SJCRH30 (cell line): ENCODE data around the gene SCAPER. TPM values are rescaled to one million over a fixed set of nuclear protein-coding genes. Genes with fewer than 3 reads are reported as not detected.
"Not testable (repeated sequence)": the region's sequence is repeated elsewhere in the genome, so short reads cannot be mapped to it uniquely, and the experiment has no call there.

ENCODE experiments used
- DNase-seq, 2 experiments: peaks; one replicate each; pipeline ENCODE4 v3.0.0-alpha.2; 2015 to 2020
- H3K27ac ChIP-seq: fragments of 250-450 bp; sonication (Bioruptor Pico); 2 replicates; pipeline ENCODE4 v1.5.1; 2020; ENCODE audit warnings: mild to moderate bottlenecking, moderate library complexity
- H3K27me3 ChIP-seq: fragments of 250-450 bp; sonication (Bioruptor Pico); 2 replicates; pipeline ENCODE4 v1.5.1; 2020; ENCODE audit warnings: mild to moderate bottlenecking, moderate library complexity
- H3K36me3 ChIP-seq: fragments of 250-450 bp; sonication (Bioruptor Pico); 2 replicates; pipeline ENCODE4 v1.5.1; 2020; ENCODE audit warnings: mild to moderate bottlenecking, moderate library complexity
- H3K4me1 ChIP-seq: fragments of 250-450 bp; sonication (Bioruptor Pico); 2 replicates; pipeline ENCODE4 v1.5.1; 2020; ENCODE audit warnings: mild to moderate bottlenecking, moderate library complexity
- H3K4me3 ChIP-seq: fragments of 250-450 bp; sonication (Bioruptor Pico); 2 replicates; pipeline ENCODE4 v1.5.1; 2020; ENCODE audit warnings: mild to moderate bottlenecking, moderate library complexity
- H3K9me3 ChIP-seq: fragments of 250-450 bp; sonication (Bioruptor Pico); replicated peaks from 2 replicates; pipeline ENCODE4 v1.5.1; 2020; ENCODE audit warnings: mild to moderate bottlenecking, moderate library complexity
- total RNA-seq: library from RNA; depleted of rRNA; stranded (reverse); fragments of >200 nt; shearing (Covaris generic); gene quantifications from 2 replicates; pipeline ENCODE4 v1.2.3, GENCODE V29; 2014

SCAPER gene
- total RNA-seq, 1 experiment from 2014 or later = 15.1 TPM

DNA sequence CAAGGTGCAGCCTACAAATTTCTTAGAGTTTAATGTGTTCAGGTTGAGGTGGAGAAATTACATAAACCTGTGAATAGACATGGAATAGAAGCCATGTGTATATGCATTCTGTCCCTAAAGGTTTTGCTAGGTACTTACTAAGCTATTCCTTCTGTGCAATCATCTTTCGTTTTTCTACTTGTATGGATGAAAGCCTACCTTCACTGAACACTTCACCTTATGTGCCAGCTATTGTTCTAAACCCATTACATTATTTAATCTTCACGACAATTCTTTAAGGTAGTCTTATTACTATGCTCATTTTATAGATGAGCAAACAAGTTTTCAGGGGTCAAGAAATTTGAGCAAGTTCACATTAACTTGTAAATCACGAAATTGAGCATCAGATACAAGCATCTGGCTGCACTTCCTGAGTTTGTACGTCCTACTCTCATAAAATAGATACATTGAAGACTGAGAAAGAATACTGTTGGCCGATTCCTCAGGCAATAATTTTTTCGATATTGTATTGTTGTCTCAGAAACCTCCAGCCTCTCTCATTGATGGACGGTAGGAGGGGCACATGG lies 25.8 kb upstream of the SCAPER start:
- Histone ChIP-seq H3K27ac (peak overlapping the region; percentile 39; the same call in 1 of the 2 replicates), H3K4me3 (peak overlapping the region; percentile 65)

GRCh38 chr15:76929011-76929760 lies 24.0 kb upstream of the SCAPER start:
- Histone ChIP-seq H3K27me3 (no peaks in the 10 kb centered on the region), H3K27ac (no peak overlapping the region), H3K9me3 (no peaks in the 10 kb centered on the region), H3K36me3 (peaks cover 6% of the 10 kb centered on the region; the same call in 1 of the 2 replicates), H3K4me1 (no peaks in the 10 kb centered on the region; the same call in 1 of the 2 replicates), H3K4me3 (no peak overlapping the region)
- no peak for DNase-seq

More for the DNA sequence above, 25.8 kb upstream of the SCAPER start:
- Histone ChIP-seq H3K27me3 (no peaks in the 10 kb centered on the region), H3K36me3 (peaks cover 18% of the 10 kb centered on the region), H3K4me1 (no peaks in the 10 kb centered on the region; the same call in 1 of the 2 replicates), H3K9me3 (no peaks in the 10 kb centered on the region)
- no peak for DNase-seq

DNA sequence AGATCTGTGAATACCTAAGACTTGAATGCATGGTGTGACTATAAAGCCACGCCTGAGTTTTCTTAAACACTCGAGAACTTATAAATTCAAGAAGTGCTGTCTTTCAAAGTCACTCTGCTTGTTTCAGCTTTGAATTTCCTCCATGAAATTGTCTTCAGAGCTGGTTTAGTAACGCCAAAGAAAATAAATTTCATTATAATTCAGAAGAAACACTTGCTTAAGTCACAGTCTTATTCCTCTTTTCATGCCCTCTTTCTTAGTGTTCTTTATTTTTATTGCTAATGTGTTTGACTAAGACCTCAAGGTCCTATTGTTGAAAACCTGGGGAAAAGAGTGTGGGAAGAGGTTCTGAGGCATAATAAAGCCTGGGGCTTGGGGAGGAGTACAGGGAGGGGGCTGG lies 23.1 kb upstream of the SCAPER start:
- H3K36me3 ChIP-seq = peaks cover under 1% of the 10 kb centered on the region; the same call in 1 of the 2 replicates
- H3K9me3 ChIP-seq = no peaks in the 10 kb centered on the region
- H3K27ac ChIP-seq = no peak overlapping the region
- H3K4me1 ChIP-seq = no peaks in the 10 kb centered on the region; the same call in 1 of the 2 replicates
- H3K4me3 ChIP-seq = no peak overlapping the region
- DNase-seq = no peak
- no peaks in the 10 kb centered on the region for H3K27me3 ChIP-seq

DNA sequence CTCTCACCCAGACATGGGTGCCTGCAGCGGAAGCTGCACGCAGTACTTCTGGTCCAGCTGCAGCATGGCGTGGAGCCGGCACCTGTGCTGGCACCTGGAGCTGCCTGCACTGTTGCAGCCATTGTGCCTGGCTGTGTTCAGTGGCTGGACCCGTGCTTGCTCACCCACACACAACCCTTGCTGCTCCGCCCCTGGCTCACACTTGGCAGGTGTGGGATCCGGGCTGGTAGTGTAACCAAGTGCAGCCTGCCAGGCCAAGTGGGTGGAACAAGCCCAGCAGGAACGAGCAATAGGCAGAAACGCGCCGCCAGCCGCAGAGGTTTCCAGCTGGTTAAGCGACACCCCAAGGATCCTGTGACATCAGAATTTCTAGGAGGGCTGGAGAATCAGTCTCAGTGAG lies 11.2 kb upstream of the SCAPER start:
- H3K27me3 ChIP-seq = no peaks in the 10 kb centered on the region
- no peak overlapping the region for H3K27ac ChIP-seq
- no peaks in the 10 kb centered on the region for H3K4me1 ChIP-seq
- no peak for DNase-seq
- no peaks in the 10 kb centered on the region for H3K9me3 ChIP-seq
- H3K4me3 ChIP-seq = no peak overlapping the region
- no peaks in the 10 kb centered on the region for H3K36me3 ChIP-seq

GRCh38 chr15:76913737-76914136 lies 8.6 kb upstream of the SCAPER start:
- H3K27ac ChIP-seq = no peak overlapping the region
- H3K9me3 ChIP-seq = no peaks in the 10 kb centered on the region
- H3K27me3 ChIP-seq = 0 out of 2 replicates have a peak, but pooled peaks cover 4% of the 10 kb centered on the region
- H3K36me3 ChIP-seq = no peaks in the 10 kb centered on the region
- no peak for DNase-seq
- no peak overlapping the region for H3K4me3 ChIP-seq
- H3K4me1 ChIP-seq = no peaks in the 10 kb centered on the region

GRCh38 chr15:76912430-76912829 lies 7.3 kb upstream of the SCAPER start:
- Histone ChIP-seq H3K9me3 (no peaks in the 10 kb centered on the region), H3K27ac (no peak overlapping the region), H3K4me3 (no peak overlapping the region), H3K27me3 (0 out of 2 replicates have a peak, but pooled peaks cover 4% of the 10 kb centered on the region), H3K4me1 (no peaks in the 10 kb centered on the region), H3K36me3 (no peaks in the 10 kb centered on the region)
- DNase-seq = no peak

DNA sequence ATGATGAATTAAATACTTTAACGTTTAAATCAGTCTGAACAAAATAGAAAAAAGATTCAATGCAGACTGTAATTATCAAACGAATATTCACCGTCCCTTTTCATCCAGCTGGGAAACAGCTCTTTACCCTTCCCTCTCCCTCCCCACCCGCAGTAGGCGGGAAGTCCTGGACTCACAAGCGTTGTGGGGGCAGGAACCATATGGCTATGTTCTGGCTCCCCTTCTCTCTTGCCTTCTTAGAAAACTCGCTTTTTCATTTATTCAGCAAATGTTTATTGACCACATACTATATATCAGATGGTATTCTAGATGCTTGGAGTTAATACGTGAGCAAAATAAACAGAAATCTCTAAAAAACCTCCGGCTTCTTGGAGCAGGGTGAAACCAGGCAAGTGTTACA lies 715 bp upstream of the SCAPER start:
- 0 out of 2 replicates have a peak, but pooled peaks cover 4% of the 10 kb centered on the region for H3K27me3 ChIP-seq
- H3K36me3 ChIP-seq = no peaks in the 10 kb centered on the region
- H3K4me1 ChIP-seq = peaks cover 12% of the 10 kb centered on the region
- peak; percentile 43 to 55 for DNase-seq
- no peaks in the 10 kb centered on the region for H3K9me3 ChIP-seq
- peak overlapping the region; percentile 92 for H3K27ac ChIP-seq
- peak overlapping the region; percentile 95 for H3K4me3 ChIP-seq

DNA sequence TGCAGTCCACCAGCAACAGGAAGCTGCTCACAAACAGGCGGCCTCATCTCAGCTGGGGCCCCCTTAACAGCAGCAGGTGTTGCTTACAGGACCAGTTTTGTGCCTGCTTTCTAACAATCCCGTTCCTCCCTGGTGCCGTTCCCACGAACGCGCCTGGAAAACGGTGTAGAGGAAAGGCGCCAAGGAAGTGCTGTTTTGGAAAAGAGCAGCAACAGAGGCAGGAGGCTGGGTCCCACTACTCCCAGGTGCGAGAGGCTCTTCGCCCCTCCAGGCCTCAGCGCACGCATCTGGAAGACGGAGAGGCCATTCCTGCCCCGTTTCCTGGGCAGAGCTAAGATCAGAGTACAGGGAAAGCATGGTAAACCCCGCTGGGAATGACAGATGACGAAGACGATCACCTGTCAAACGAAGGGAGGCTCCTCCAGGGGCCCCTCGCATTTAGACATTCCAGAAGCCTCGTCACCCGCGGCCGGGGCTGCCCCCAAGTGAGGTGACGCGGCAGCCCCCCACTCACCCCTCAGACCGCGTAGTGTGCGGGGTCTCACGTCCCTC lies 603 bp downstream of the SCAPER start:
- Histone ChIP-seq H3K27me3 (no peaks in the 10 kb centered on the region), H3K9me3 (no peaks in the 10 kb centered on the region), H3K4me1 (peaks cover 12% of the 10 kb centered on the region), H3K27ac (peak overlapping the region; percentile 92), H3K4me3 (peak overlapping the region; percentile 95), H3K36me3 (no peaks in the 10 kb centered on the region)
- peak; percentile 64 to 76 for DNase-seq

- Histone ChIP-seq H3K4me3 (no peak overlapping the region), H3K9me3 (0 out of 2 replicates have a peak, but pooled peaks cover 2% of the 10 kb centered on the region), H3K27ac (no peak overlapping the region), H3K27me3 (no peaks in the 10 kb centered on the region), H3K4me1 (peaks cover 12% of the 10 kb centered on the region), H3K36me3 (no peaks in the 10 kb centered on the region)
- peak; percentile 11 to 39 for DNase-seq
Observed at GRCh38 chr15:76903251-76903681, 1.9 kb downstream of the SCAPER start.

DNA sequence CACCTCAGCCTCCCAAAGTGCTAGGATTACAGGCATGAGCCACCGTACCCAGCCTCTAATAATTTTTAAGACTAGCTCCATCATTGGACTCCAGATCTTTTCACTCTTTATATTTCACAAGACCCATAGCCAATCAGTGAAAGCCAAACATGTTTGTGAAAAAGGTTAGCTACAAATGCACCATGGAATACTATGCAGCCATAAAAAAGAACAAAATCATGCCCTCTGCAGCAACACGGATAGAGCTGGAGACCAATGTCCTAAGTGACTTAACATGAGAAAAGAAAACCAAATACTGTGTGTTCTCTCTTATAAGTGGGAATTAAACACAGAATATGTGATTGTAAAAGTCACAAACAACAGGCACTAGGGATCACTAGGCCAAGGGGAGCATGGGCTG lies 3.2 kb downstream of the SCAPER start:
- no peak for DNase-seq
- H3K9me3 ChIP-seq = 0 out of 2 replicates have a peak, but pooled peaks cover 2% of the 10 kb centered on the region

DNA sequence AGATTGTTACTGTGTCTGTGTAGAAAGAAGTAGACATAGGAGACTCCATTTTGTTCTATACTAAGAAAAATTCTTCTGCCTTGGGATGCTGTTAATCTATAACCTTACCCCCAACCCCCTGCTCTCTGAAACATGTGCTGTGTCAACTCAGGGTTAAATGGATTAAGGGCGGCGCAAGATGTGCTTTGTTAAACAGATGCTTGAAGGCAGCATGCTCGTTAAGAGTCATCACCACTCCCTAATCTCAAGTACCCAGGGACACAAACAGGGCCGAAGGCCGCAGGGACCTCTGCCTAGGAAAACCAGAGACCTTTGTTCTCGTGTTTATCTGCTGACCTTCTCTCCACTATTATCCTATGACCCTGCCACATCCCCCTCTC lies 5.2 kb downstream of the SCAPER start:
- H3K9me3 ChIP-seq, H3K36me3 ChIP-seq, H3K27ac ChIP-seq, H3K4me1 ChIP-seq, DNase-seq, H3K27me3 ChIP-seq, H3K4me3 ChIP-seq: not testable (repeated sequence)

More for the DNA sequence above, 3.2 kb downstream of the SCAPER start:
- no peaks in the 10 kb centered on the region for H3K36me3 ChIP-seq
- no peaks in the 10 kb centered on the region for H3K27me3 ChIP-seq
- peaks cover 12% of the 10 kb centered on the region for H3K4me1 ChIP-seq
- no peak overlapping the region for H3K4me3 ChIP-seq
- no peak overlapping the region for H3K27ac ChIP-seq

DNA sequence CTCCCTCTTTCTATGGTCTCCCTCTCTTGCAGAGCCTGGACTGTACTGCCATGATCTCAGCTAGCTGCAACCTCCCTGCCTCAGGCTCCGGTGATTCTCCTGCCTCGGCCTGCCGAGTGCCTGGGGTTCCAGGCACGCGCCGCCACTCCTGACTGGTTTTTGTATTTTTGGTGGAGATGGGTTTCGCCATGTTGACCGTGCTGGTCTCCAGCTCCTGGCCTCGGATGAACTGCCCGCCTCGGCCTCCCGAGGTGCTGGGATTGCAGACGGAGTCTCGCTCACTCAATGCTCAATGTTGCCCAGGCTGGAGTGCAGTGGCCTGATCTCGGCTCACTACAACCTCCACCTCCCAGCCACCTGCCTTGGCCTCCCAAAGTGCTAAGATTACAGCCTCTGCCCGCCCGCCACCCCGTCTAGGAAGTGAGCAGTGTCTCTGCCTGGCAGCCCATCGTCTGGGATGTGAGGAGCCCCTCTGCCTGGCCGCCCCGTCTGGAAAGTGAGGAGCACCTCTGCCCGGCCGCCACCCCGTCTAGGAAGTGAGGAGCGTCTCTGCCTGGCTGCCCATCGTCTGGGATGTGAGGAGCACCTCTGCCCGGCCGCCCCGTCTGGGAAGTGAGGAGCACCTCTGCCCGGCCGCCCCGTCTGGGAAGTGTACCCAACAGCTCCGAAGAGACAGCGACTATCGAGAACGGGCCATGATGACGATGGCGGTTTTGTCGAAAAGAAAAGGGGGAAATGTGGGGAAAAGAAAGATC lies 5.8 kb downstream of the SCAPER start:
- not testable (repeated sequence) for H3K36me3 ChIP-seq, H3K27me3 ChIP-seq, H3K4me3 ChIP-seq, DNase-seq, H3K4me1 ChIP-seq, H3K27ac ChIP-seq, H3K9me3 ChIP-seq

GRCh38 chr15:76898102-76898501 lies 7.0 kb downstream of the SCAPER start:
- Histone ChIP-seq H3K4me1 (0 out of 2 replicates have a peak, but pooled peaks cover under 1% of the 10 kb centered on the region), H3K27me3 (no peaks in the 10 kb centered on the region), H3K36me3 (peaks cover 5% of the 10 kb centered on the region; the same call in 1 of the 2 replicates), H3K4me3 (no peak overlapping the region), H3K9me3 (peaks cover 2% of the 10 kb centered on the region; the same call in 1 of the 2 replicates), H3K27ac (no peak overlapping the region)
- DNase-seq = no peak

DNA sequence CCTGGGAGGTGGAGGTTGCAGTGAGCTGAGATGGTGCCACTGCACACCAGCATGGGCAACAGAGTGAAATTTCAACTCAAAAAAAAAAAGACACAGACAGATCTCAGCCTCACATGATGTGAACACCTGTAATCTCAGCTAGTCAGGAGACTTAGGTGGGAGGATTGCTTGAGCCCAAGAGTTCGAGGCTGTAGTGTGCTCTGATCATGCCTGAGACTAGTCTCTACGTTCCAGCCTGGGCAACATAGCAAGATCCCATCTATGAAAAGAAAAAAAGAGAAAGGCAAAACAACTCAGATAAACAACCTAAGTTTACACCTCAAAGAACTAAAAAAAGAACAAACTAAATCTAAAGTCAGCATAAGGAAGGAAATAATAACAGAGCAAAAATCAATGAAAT lies 11.0 kb downstream of the SCAPER start:
- no peaks in the 10 kb centered on the region for H3K4me1 ChIP-seq
- H3K27ac ChIP-seq = no peak overlapping the region
- peaks cover 6% of the 10 kb centered on the region; the same call in 1 of the 2 replicates for H3K9me3 ChIP-seq
- DNase-seq = no peak
- no peak overlapping the region for H3K4me3 ChIP-seq
- H3K27me3 ChIP-seq = no peaks in the 10 kb centered on the region
- H3K36me3 ChIP-seq = peaks cover 5% of the 10 kb centered on the region; the same call in 1 of the 2 replicates
